ENCODE results near the gene FUS. TPM values are rescaled to one million over a fixed set of nuclear protein-coding genes. Genes with fewer than 3 reads are reported as not detected.

Gene FUS
- total and polyA plus RNA-seq, 2 of the 13 experiments (the other 11 are each of a cell fraction or from before 2014, with no cell fraction given): 68.1 to 168 TPM

- TF ChIP-seq, protein P1, sequence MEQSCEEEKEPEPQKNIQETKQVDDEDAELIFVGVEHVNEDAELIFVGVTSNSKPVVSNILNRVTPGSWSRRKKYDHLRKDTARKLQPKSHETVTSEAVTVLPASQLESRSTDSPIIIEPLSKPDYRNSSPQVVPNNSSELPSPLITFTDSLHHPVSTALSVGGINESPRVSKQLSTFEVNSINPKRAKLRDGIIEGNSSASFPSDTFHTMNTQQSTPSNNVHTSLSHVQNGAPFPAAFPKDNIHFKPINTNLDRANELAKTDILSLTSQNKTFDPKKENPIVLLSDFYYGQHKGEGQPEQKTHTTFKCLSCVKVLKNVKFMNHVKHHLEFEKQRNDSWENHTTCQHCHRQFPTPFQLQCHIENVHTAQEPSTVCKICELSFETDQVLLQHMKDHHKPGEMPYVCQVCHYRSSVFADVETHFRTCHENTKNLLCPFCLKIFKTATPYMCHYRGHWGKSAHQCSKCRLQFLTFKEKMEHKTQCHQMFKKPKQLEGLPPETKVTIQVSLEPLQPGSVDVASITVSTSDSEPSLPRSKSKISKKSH (CRISPR knock-in tag; IDR thresholded peaks at IDR 0.05; ENCODE audit: borderline replicate concordance): no peak
- TF ChIP-seq THAP11 (CRISPR knock-in tag; IDR thresholded peaks at IDR 0.05) (0 out of 2 replicates have a peak, but pooled peaks have one; percentile 12), RNF2 (conservative IDR thresholded peaks at IDR 0.05; ENCODE audit: low read depth) (no peak), NFIC (IDR thresholded peaks at IDR 0.05; ENCODE audit: low read length) (no peak), DPF2 (CRISPR knock-in tag; IDR thresholded peaks at IDR 0.05; ENCODE audit: borderline replicate concordance, low read depth) (no peak), SIX4 (CRISPR knock-in tag; IDR thresholded peaks at IDR 0.05) (no peak), ZFP82 (CRISPR knock-in tag; IDR thresholded peaks at IDR 0.05; ENCODE audit: borderline replicate concordance) (no peak), BCL6 (CRISPR knock-in tag; IDR thresholded peaks at IDR 0.05) (0 out of 2 replicates have a peak, but pooled peaks have one; percentile 9), ZNF788 (CRISPR knock-in tag; IDR thresholded peaks at IDR 0.05; ENCODE audit: borderline replicate concordance) (0 out of 2 replicates have a peak, but pooled peaks have one; percentile 38), ZNF598 (CRISPR knock-in tag; IDR thresholded peaks at IDR 0.05; ENCODE audit: borderline replicate concordance) (0 out of 2 replicates have a peak, but pooled peaks have one; percentile 64), PAX8 (CRISPR knock-in tag; IDR thresholded peaks at IDR 0.05; ENCODE audit: borderline replicate concordance) (0 out of 2 replicates have a peak, but pooled peaks have one; percentile 37), IKZF1 (IDR thresholded peaks at IDR 0.05) (0 out of 2 replicates have a peak, but pooled peaks have one; percentile 47), RAD51 (IDR thresholded peaks at IDR 0.05; ENCODE audit: borderline replicate concordance) (no peak), ZNF264 (CRISPR knock-in tag; IDR thresholded peaks at IDR 0.05) (no peak), ZNF180 (CRISPR knock-in tag; IDR thresholded peaks at IDR 0.05; ENCODE audit: borderline replicate concordance, low read depth) (peak; percentile 46; the same call in 1 of the 2 replicates), HNF4A (CRISPR knock-in tag; IDR thresholded peaks at IDR 0.05) (no peak), MEIS2 (CRISPR knock-in tag; IDR thresholded peaks at IDR 0.05) (no peak)
- TF ChIP-seq, protein P2, sequence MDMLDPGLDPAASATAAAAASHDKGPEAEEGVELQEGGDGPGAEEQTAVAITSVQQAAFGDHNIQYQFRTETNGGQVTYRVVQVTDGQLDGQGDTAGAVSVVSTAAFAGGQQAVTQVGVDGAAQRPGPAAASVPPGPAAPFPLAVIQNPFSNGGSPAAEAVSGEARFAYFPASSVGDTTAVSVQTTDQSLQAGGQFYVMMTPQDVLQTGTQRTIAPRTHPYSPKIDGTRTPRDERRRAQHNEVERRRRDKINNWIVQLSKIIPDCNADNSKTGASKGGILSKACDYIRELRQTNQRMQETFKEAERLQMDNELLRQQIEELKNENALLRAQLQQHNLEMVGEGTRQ (IDR thresholded peaks at IDR 0.05; ENCODE audit: low read depth, low read length): no peak
- TF ChIP-seq, protein P2 (CRISPR knock-in tag; IDR thresholded peaks at IDR 0.05; ENCODE audit: borderline replicate concordance): no peak
Measured at GRCh38 chr16:31135535-31136286, 44.2 kb upstream of the FUS start, which contains the start of gene PRSS8 (continued).

Measured in HepG2 (cell line).